Pulmonary artery endothelial cell (primary cell): Measurements from ENCODE around the gene MPHOSPH10. TPM values are rescaled to one million over a fixed set of nuclear protein-coding genes. Genes with fewer than 3 reads are reported as not detected.
"Not testable (repeated sequence)": the region's sequence is repeated elsewhere in the genome, so short reads cannot be mapped to it uniquely, and the experiment has no call there.

Experiments
- DNase-seq: peaks from one replicate; pipeline ENCODE4 v3.0.0-alpha.2; 2011; ENCODE audit warnings: low read depth, low spot score
- total RNA-seq: library from RNA; depleted of rRNA; stranded (reverse); fragments of >200 nt; gene quantifications from 2 replicates; pipeline ENCODE4 v1.2.3, GENCODE V29; 2014

The MPHOSPH10 gene
- total RNA-seq, 1 donor from 2014 or later, result 20.4 TPM

- no peak for DNase-seq
Observed at GRCh38 chr2:71166812-71167211, 36.4 kb downstream of the MPHOSPH10 start.

GRCh38 chr2:71173096-71173495 is 42.7 kb downstream of the MPHOSPH10 start:
- DNase-seq, result no peak

DNA sequence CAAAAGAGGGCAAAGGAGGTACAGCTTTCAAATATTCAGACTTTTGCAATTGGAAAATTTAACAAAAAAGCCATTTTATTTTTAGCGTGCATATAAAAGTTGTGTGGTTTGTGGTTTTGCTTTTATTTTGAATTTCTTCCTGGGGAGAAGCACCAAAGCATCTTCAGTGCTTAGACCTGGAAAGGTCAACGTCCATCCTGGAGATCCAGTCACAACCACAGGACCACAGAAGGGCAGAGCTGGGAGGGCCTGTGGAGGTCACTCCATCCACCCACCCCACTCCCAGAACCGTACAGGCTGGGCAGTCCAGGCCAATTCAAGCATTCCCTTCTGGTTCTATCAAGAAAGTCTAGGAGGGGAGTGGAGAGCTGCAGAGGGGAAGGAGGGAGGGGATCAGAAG is 43.8 kb downstream of the MPHOSPH10 start:
- DNase-seq, result no peak

DNA sequence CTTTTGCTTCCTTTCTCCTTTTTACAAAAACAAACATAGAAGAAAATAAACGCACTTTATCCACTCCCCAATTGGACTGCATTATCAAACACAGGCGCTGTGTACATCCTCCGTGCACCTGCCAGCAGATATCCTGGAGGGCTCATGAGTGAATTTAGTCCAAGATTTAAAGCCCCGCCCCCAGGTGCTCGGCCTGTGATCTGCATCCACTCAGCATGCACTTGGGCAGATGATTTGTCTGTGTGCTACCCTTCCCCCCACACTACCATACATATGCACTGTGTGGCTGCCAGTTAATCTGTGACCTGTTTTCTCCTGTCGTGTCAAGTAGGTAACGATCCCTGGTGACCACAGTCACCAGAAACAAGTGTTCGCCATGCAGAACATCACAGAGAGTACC is 48.4 kb downstream of the MPHOSPH10 start:
- DNase-seq, result not testable (repeated sequence)

DNA sequence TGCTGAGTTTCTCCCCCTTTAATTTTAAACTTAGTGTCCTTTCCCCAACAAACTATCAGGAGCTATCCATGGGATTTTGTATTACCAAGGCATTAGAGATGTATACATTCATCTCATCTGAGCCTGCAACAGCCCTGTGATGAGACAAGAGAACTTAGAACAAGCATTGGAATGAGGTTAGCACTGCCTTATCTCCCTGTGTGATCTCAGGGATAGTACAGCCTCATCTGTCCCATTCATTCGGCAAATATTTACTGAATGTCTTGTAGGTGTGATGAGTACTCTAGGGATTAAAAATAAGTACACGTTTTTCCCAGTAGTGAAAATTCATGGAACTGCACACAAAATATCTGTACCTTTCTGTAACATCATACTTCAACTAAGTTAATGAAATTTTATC is 50.9 kb downstream of the MPHOSPH10 start:
- DNase-seq, result no peak

DNA sequence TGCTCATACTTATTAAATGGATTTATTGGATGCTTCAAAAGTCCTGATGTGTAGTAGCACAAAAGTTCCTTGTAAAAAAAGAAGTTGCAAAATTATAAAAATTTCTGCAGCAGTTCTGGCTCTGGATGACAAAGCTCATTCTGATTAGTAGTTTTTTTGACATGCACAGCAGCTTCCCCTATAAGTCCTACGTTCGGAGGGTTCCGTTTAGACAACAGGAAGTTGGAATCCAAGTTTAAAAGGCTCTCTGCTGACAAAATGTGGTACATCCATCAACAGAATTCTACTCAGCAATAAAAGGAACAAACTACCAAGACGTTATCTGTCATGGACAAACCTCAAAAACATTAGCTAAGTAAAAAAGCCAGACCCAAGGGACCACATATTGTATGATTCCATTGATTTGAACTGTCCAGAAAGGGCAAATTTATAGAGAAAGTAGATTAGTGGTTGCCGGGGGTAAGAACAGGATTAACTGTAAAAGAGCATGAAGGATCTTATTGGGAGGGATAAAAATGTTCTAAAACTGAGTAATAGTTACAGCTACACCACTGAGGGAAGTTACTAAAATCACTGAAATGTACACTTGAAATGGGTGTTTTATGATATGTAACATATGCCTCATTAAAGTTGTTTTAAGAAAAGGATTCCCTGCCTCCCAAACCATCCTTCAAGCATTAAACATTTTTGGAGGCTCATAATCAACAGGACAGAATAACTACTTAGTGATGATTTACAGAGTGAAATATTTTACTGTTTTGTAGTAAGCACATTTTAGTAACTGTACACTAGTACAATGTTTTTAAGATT is 53.1 kb downstream of the MPHOSPH10 start:
- not testable (repeated sequence) for DNase-seq

DNA sequence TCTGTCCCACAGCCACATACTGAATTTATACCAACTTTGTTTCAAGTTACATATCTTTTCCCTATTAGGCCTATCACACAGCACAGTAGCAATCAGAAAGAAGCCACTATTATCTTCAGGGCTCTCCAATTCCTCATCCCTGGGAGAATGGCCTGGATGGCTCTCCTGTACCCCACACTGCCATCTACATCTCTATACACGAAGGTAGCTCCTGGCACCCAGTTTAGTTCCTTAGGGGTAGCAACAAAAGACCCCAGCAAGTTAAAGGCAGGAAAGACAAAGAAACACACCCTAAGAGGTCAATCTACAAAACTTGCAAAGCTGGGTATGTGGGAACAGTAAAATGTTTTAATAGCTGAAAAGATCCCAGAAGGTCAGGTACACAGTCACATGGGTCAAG is 56.5 kb downstream of the MPHOSPH10 start:
- DNase-seq, result no peak

- no peak for DNase-seq
Observed at GRCh38 chr2:71187589-71187988, 57.2 kb downstream of the MPHOSPH10 start.

- no peak for DNase-seq
Observed at GRCh38 chr2:71190656-71191569, 60.5 kb downstream of the MPHOSPH10 start.

GRCh38 chr2:71191570-71191943 is 61.1 kb downstream of the MPHOSPH10 start:
- DNase-seq, result no peak

Other genes with a start within 250 kb of the MPHOSPH10 start
- 0.26 and 0.35 TPM in 2 replicates for gene VAX2, start 230.1 kb upstream of the MPHOSPH10 start, total RNA-seq
- not detected in 2 replicates for gene ATP6V1B1, start 194.7 kb upstream of the MPHOSPH10 start, total RNA-seq
- gene ANKRD53, start 152.0 kb upstream of the MPHOSPH10 start, total RNA-seq, result 0.14 and 0.20 TPM in 2 replicates
- 28.6 and 54.1 TPM in 2 replicates for gene TEX261, start 135.8 kb upstream of the MPHOSPH10 start, total RNA-seq
- 46.0 and 67.7 TPM in 2 replicates for gene NAGK, start 62.0 kb upstream of the MPHOSPH10 start, total RNA-seq
- 8.6 and 9.4 TPM in 2 replicates for gene MCEE, start 405 bp upstream of the MPHOSPH10 start, total RNA-seq
- gene PAIP2B, start 96.5 kb downstream of the MPHOSPH10 start, total RNA-seq, result 0.40 and 1.2 TPM in 2 replicates
- 93.0 and 131 TPM in 2 replicates for gene ZNF638, start 201.1 kb downstream of the MPHOSPH10 start, total RNA-seq